ENCODE results near the gene NR2C2.

DNA sequence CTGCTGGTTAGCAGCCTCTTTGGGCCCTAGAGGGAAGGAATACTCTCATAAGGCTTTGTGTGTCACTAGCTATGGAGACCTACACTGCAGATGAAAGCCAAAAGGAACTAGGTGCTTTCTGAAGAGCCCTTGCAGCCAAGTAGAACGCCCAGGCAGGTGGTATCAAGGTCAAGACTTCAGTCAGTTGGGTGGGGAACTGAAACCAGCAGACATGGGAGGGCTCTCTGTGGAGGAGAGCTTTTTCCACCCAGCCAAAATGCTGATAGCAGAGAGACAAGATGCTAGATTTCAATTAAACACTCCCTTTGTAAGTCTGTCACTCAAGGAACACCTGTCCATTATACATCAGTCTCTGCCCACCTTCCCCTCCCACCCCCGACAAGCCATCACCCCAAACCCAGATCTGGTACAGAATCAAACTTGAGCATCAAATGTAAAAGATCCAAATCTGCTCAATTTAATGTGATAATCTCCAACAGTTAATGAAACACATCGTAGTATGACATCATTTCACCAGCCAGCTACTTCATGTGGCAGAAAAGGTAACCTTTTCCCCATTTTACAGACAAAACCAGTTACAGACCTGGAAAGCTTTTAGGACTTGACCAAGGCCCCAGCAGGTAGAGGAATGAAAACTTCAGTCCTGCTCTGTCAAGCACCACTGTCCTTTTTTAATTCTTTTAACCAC, 103.2 kb downstream of the NR2C2 start:
- TF ChIP-seq, protein P1, sequence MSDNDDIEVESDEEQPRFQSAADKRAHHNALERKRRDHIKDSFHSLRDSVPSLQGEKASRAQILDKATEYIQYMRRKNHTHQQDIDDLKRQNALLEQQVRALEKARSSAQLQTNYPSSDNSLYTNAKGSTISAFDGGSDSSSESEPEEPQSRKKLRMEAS (IDR thresholded peaks at IDR 0.05; ENCODE audit: low read depth, low read length), result no peak
- no peak for TF ChIP-seq MYC (IDR thresholded peaks at IDR 0.05; ENCODE audit: low read depth, low read length)
- TF ChIP-seq, protein P2, sequence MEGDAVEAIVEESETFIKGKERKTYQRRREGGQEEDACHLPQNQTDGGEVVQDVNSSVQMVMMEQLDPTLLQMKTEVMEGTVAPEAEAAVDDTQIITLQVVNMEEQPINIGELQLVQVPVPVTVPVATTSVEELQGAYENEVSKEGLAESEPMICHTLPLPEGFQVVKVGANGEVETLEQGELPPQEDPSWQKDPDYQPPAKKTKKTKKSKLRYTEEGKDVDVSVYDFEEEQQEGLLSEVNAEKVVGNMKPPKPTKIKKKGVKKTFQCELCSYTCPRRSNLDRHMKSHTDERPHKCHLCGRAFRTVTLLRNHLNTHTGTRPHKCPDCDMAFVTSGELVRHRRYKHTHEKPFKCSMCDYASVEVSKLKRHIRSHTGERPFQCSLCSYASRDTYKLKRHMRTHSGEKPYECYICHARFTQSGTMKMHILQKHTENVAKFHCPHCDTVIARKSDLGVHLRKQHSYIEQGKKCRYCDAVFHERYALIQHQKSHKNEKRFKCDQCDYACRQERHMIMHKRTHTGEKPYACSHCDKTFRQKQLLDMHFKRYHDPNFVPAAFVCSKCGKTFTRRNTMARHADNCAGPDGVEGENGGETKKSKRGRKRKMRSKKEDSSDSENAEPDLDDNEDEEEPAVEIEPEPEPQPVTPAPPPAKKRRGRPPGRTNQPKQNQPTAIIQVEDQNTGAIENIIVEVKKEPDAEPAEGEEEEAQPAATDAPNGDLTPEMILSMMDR (IDR thresholded peaks at IDR 0.05; ENCODE audit: low read depth, low read length), result no peak

Data from NB4 (cell line).